GM23338 (cell line): ENCODE data around the gene RTEL1. TPM values are rescaled to one million over a fixed set of nuclear protein-coding genes. Genes with fewer than 3 reads are reported as not detected.

ENCODE experiments used
- ATAC-seq: fragments of 200-7000 bp; cut with Tn5 transposase; 3 replicates; pipeline ENCODE4 v1.9.1; 2020
- DNase-seq: peaks from one replicate; pipeline ENCODE4 v3.0.0-alpha.2; 2015; ENCODE audit warnings: low spot score
- H2AFZ ChIP-seq: fragments of 200-600 bp; sonication (generic); 2 replicates; pipeline ENCODE4 v1.8.0; 2016; ENCODE audit warnings: antibody characterized with exemption, mild to moderate bottlenecking, moderate library complexity
- H3F3A ChIP-seq: fragments of 200-600 bp; sonication (generic); replicated peaks from 2 replicates; pipeline ENCODE4 v1.8.0; 2017; ENCODE audit warnings: antibody characterized with exemption, mixed run types, low read depth
- H3K27ac ChIP-seq: fragments of 200-600 bp; sonication (generic); 2 replicates; pipeline ENCODE4 v1.6.1; 2016; ENCODE audit warnings: low read depth
- H3K27me3 ChIP-seq: fragments of 200-600 bp; sonication (generic); 2 replicates; pipeline ENCODE4 v1.8.0; 2016; ENCODE audit warnings: mild to moderate bottlenecking, mixed run types, moderate library complexity; ENCODE audit not compliant: insufficient read depth
- H3K36me3 ChIP-seq: fragments of 200-600 bp; sonication (generic); 2 replicates; pipeline ENCODE4 v1.8.0; 2016; ENCODE audit warnings: mild to moderate bottlenecking; ENCODE audit not compliant: insufficient read depth
- H3K4me1 ChIP-seq: fragments of 200-600 bp; sonication (generic); 2 replicates; pipeline ENCODE4 v1.8.0; 2016; ENCODE audit warnings: mild to moderate bottlenecking, moderate library complexity; ENCODE audit not compliant: insufficient read depth
- H3K4me2 ChIP-seq: fragments of 200-600 bp; sonication (generic); 2 replicates; pipeline ENCODE4 v1.7.1; 2017; ENCODE audit warnings: mixed run types
- H3K4me3 ChIP-seq: fragments of 200-600 bp; sonication (generic); 2 replicates; pipeline ENCODE4 v1.6.1; 2016; ENCODE audit warnings: mixed run types
- H3K79me2 ChIP-seq: fragments of 200-600 bp; sonication (generic); replicated peaks from 2 replicates; pipeline ENCODE4 v1.8.0; 2017; ENCODE audit warnings: mild to moderate bottlenecking; ENCODE audit not compliant: insufficient read depth
- H3K9me2 ChIP-seq: fragments of 200-600 bp; sonication (generic); 2 replicates; pipeline ENCODE4 v1.8.0; 2017; ENCODE audit not compliant: insufficient read depth
- H4K20me1 ChIP-seq: fragments of 200-600 bp; sonication (generic); replicated peaks from 2 replicates; pipeline ENCODE4 v1.8.0; 2017; ENCODE audit warnings: mild to moderate bottlenecking; ENCODE audit not compliant: insufficient read depth
- H3K27ac Mint-ChIP-seq: 2 replicates; pipeline ENCODE4 v1.8.0; 2020; ENCODE audit warnings: inconsistent platforms, mild to moderate bottlenecking, moderate library complexity, mixed read lengths
- H3K27me3 Mint-ChIP-seq: 3 replicates; pipeline ENCODE4 v1.8.0; 2022; ENCODE audit warnings: low read depth, mild to moderate bottlenecking, moderate library complexity, mixed read lengths, inconsistent platforms; ENCODE audit not compliant: insufficient read depth, poor library complexity
- H3K36me3 Mint-ChIP-seq: 3 replicates; pipeline ENCODE4 v1.8.0; 2021; ENCODE audit warnings: low read depth, mild to moderate bottlenecking, inconsistent platforms, moderate library complexity, mixed read lengths
- H3K4me1 Mint-ChIP-seq: 3 replicates; pipeline ENCODE4 v1.8.0; 2020; ENCODE audit warnings: mild to moderate bottlenecking, inconsistent platforms, mixed read lengths
- H3K4me3 Mint-ChIP-seq: 3 replicates; pipeline ENCODE4 v1.8.0; 2021; ENCODE audit warnings: moderate library complexity, mild to moderate bottlenecking, inconsistent platforms, mixed read lengths
- H3K9me3 Mint-ChIP-seq: 3 replicates; pipeline ENCODE4 v1.8.0; 2020; ENCODE audit warnings: moderate library complexity, mild to moderate bottlenecking, inconsistent platforms, mixed read lengths
- CREB1 ChIP-seq: fragments of 250-450 bp; sonication (Bioruptor Pico); IDR thresholded peaks from 2 replicates; pipeline ENCODE4 v1.5.0; 2020; ENCODE audit warnings: low read depth, mild to moderate bottlenecking, moderate library complexity
- CTCF ChIP-seq, 2 experiments: fragments of 200-600 bp in 1 of 2; sonication (generic) in 1 of 2; conservative IDR thresholded peaks; 2 replicates each; pipeline versions ENCODE4 v1.5.1 to v1.6.1; 2016 to 2017; ENCODE audit warnings: antibody characterized with exemption in 2 of 2, low read depth in 2 of 2, mild to moderate bottlenecking in 2 of 2, moderate library complexity in 1 of 2
- ETS1 ChIP-seq: IDR thresholded peaks from 2 replicates; pipeline ENCODE4 v1.6.1; 2016; ENCODE audit warnings: antibody characterized with exemption
- EZH2 ChIP-seq: fragments of 200-600 bp; sonication (generic); IDR thresholded peaks from one replicate; pipeline ENCODE4 v1.8.0; 2017; ENCODE audit warnings: antibody characterized with exemption, mild to moderate bottlenecking, low read depth; ENCODE audit not compliant: unreplicated experiment
- EZH2phosphoT487 ChIP-seq: fragments of 200-600 bp; sonication (generic); IDR thresholded peaks from one replicate; pipeline ENCODE4 v1.8.1; 2018; ENCODE audit warnings: antibody characterized with exemption; ENCODE audit not compliant: unreplicated experiment
- JUNB ChIP-seq: IDR thresholded peaks from one replicate; pipeline ENCODE4 v1.6.1; 2016; ENCODE audit warnings: antibody characterized with exemption; ENCODE audit not compliant: unreplicated experiment
- NANOG ChIP-seq: IDR thresholded peaks from 2 replicates; pipeline ENCODE4 v1.6.1; 2016; ENCODE audit warnings: antibody characterized with exemption, borderline replicate concordance
- POLR2AphosphoS5 ChIP-seq: IDR thresholded peaks from 2 replicates; pipeline ENCODE4 v1.6.1; 2016; ENCODE audit warnings: antibody characterized with exemption, low read depth
- REST ChIP-seq: IDR thresholded peaks from one replicate; pipeline ENCODE4 v1.6.1; 2018; ENCODE audit warnings: antibody characterized with exemption; ENCODE audit not compliant: unreplicated experiment
- STAT1 ChIP-seq: IDR thresholded peaks from one replicate; pipeline ENCODE4 v1.6.1; 2016; ENCODE audit warnings: antibody characterized with exemption; ENCODE audit not compliant: unreplicated experiment
- ZNF114 ChIP-seq: fragments of 250-450 bp; sonication (Bioruptor Pico); IDR thresholded peaks from 2 replicates; pipeline ENCODE4 v1.5.0; 2020; ENCODE audit warnings: mild to moderate bottlenecking, moderate library complexity
- ZNF331 ChIP-seq: fragments of 250-450 bp; sonication (Bioruptor Pico); IDR thresholded peaks from 2 replicates; pipeline ENCODE4 v1.5.0; 2020; ENCODE audit warnings: low read depth, mild to moderate bottlenecking, moderate library complexity
- ZNF462 ChIP-seq: fragments of 250-450 bp; sonication (Bioruptor Pico); IDR thresholded peaks from 2 replicates; pipeline ENCODE4 v1.5.0; 2020; ENCODE audit warnings: mild to moderate bottlenecking, moderate library complexity
- polyA plus RNA-seq: library from polyadenylated mRNA; unstranded; fragments of >200 nt; fragmentation: Nextera tagmentation; extraction: Ambion mirVana; gene quantifications from 2 replicates; pipeline ENCODE4 v1.2.1, GENCODE V29; 2016
- total RNA-seq: library from RNA; depleted of rRNA; stranded (reverse); fragments of >200 nt; shearing (Covaris generic); gene quantifications from 2 replicates; pipeline ENCODE4 v1.2.3, GENCODE V29; 2014

RTEL1 gene
- total and polyA plus RNA-seq, 2 experiments from 2014 or later = 14.2 to 34.5 TPM

- H2AFZ ChIP-seq = no peak overlapping the region
- no peak overlapping the region for H3K27ac ChIP-seq
- H3K4me3 Mint-ChIP-seq = no peak overlapping the region
- DNase-seq (no peak), ATAC-seq (no peak)
- H3K36me3 Mint-ChIP-seq = peaks cover 7% of the 10 kb centered on the region
- H3K9me3 Mint-ChIP-seq = peaks cover 3% of the 10 kb centered on the region; the same call in 1 of the 3 replicates
- H3K4me1 ChIP-seq = no peaks in the 10 kb centered on the region
- no peaks in the 10 kb centered on the region; the same call in 2 of the 3 replicates for H3K4me1 Mint-ChIP-seq
- H3K4me3 ChIP-seq = no peak overlapping the region
- peaks cover 13% of the 10 kb centered on the region for H3K27me3 Mint-ChIP-seq
- no peak overlapping the region for H3K4me2 ChIP-seq
- H3K79me2 ChIP-seq = no peaks in the 10 kb centered on the region
- H3K27me3 ChIP-seq = no peaks in the 10 kb centered on the region
- H3K9me2 ChIP-seq = no peaks in the 10 kb centered on the region
- TF ChIP-seq NANOG (no peak), EZH2phosphoT487 (no peak), STAT1 (no peak), JUNB (no peak), ETS1 (no peak), CREB1 (CRISPR knock-in tag) (no peak), ZNF114 (CRISPR knock-in tag) (no peak), ZNF462 (CRISPR knock-in tag) (no peak), ZNF331 (no peak), POLR2AphosphoS5 (no peak), CTCF (conservative IDR thresholded peaks at IDR 0.05; ENCODE audit: low read depth in 2 of 2) (no peak), EZH2 (no peak), REST (no peak)
- H4K20me1 ChIP-seq = no peaks in the 10 kb centered on the region
- no peaks in the 10 kb centered on the region for H3F3A ChIP-seq
- H3K36me3 ChIP-seq = no peaks in the 10 kb centered on the region
- H3K27ac Mint-ChIP-seq = no peak overlapping the region
Observed at GRCh38 chr20:63687419-63688178, 29.5 kb downstream of the RTEL1 start.
